OCI-LY1 (cell line): ENCODE data around the gene TPST2.

Experiments
- CTCF ChIP-seq: fragments of 200-600 bp; sonication (generic), shearing (Covaris generic); IDR thresholded peaks from 2 replicates; pipeline ENCODE4 v1.5.1; 2017; ENCODE audit warnings: mild to moderate bottlenecking, antibody characterized with exemption, low read length, moderate library complexity, mixed read lengths
- EZH2 ChIP-seq: fragments of 200-600 bp; sonication (generic), shearing (Covaris generic); IDR thresholded peaks from 2 replicates; pipeline ENCODE4 v1.8.0; 2017; ENCODE audit warnings: borderline replicate concordance, mixed run types, mild to moderate bottlenecking, antibody characterized with exemption, low read length, moderate library complexity, mixed read lengths

- TF ChIP-seq CTCF, result no peak
- TF ChIP-seq EZH2, result no peak
These were observed 3.2 kb downstream of the TPST2 start for GRCh38 chr22:26586556-26587325.
